Hepatocyte (in vitro differentiated cells): Measurements from ENCODE around the gene TIFAB.

Experiments used
- EZH2 ChIP-seq: fragments of 200-600 bp; sonication (generic); IDR thresholded peaks from 2 replicates; pipeline ENCODE4 v1.6.1; 2016; ENCODE audit warnings: antibody characterized with exemption, mild to moderate bottlenecking, borderline replicate concordance
- TF ChIP-seq, protein P1 (sequence below): fragments of 200-600 bp; sonication (generic); IDR thresholded peaks from 2 replicates; pipeline ENCODE4 v1.5.1; 2016; ENCODE audit warnings: antibody characterized with exemption, mild to moderate bottlenecking; ENCODE audit not compliant: poor library complexity

DNA sequence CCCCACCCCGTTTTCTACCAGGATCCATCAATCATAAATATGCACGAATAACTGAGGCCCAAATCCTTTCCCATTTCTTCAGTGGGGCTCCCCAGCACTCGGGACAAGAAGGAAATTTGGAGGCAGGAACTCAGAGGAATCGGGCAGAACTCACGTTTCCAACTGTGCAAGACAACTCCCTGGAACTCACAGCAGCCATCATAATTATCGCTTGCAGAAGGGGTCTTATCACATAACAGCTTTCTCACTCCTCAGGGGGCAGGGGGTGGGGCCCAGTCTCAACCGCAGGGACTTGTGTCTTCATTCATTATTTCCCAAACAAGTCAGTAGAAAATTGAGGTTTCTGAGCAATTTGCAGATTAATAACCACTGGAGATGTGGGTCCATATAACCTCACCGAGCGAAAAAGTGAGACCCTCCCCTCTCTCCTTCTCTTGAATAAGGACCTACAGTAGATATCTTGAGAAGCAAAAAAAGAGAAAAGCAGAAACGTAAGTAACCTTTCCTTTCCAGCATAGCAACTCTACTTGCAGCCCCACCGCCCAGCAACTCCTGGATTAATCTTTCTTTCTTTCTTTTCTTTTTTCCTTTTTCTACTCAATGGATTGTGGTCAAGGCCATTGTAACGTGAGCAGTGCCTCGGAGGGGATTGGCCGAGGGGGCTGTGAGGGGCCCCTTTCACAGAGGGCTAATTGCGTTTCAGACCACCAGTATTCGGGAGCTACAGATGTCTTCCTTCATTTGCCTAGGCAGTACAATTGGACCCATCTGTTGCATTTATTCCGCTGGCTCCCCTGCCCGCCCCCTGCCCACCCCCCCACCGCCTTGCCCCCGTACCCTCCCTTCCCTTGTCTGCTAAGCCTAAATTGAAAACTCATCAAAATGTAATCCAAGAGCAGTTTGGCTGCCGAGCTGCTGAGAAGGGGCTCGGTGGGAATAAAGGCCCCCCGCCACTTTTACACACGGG, 24.7 kb upstream of the TIFAB start:
- TF ChIP-seq EZH2, result no peak
- TF ChIP-seq, protein P1, sequence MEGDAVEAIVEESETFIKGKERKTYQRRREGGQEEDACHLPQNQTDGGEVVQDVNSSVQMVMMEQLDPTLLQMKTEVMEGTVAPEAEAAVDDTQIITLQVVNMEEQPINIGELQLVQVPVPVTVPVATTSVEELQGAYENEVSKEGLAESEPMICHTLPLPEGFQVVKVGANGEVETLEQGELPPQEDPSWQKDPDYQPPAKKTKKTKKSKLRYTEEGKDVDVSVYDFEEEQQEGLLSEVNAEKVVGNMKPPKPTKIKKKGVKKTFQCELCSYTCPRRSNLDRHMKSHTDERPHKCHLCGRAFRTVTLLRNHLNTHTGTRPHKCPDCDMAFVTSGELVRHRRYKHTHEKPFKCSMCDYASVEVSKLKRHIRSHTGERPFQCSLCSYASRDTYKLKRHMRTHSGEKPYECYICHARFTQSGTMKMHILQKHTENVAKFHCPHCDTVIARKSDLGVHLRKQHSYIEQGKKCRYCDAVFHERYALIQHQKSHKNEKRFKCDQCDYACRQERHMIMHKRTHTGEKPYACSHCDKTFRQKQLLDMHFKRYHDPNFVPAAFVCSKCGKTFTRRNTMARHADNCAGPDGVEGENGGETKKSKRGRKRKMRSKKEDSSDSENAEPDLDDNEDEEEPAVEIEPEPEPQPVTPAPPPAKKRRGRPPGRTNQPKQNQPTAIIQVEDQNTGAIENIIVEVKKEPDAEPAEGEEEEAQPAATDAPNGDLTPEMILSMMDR, result no peak
